Ovary (tissue), 3 donors: ENCODE measurements around the gene TBR1.

Experiments
- EP300 ChIP-seq: sonication (generic); formaldehyde crosslinking; IDR thresholded peaks from one replicate; pipeline ENCODE4 v1.6.1; 2017; ENCODE audit warnings: antibody characterized with exemption
- POLR2A ChIP-seq: fragments of 450-650 bp; IDR thresholded peaks from one replicate; pipeline ENCODE4 v1.6.1; 2017; ENCODE audit warnings: antibody characterized with exemption, mild to moderate bottlenecking, moderate library complexity
- TF ChIP-seq, protein P1 (sequence below), 3 donors: fragments of 450-650 bp in 2 of 3; fragments of 200-600 bp in 1 of 3; IDR thresholded peaks; one replicate each; pipeline versions ENCODE4 v1.5.1 to v1.8.0; 2016 to 2022; ENCODE audit warnings: antibody characterized with exemption in 3 of 3, mild to moderate bottlenecking in 1 of 3
- donor health status: DM: no; HTN: no; CAD: no.

- TF ChIP-seq, protein P1, sequence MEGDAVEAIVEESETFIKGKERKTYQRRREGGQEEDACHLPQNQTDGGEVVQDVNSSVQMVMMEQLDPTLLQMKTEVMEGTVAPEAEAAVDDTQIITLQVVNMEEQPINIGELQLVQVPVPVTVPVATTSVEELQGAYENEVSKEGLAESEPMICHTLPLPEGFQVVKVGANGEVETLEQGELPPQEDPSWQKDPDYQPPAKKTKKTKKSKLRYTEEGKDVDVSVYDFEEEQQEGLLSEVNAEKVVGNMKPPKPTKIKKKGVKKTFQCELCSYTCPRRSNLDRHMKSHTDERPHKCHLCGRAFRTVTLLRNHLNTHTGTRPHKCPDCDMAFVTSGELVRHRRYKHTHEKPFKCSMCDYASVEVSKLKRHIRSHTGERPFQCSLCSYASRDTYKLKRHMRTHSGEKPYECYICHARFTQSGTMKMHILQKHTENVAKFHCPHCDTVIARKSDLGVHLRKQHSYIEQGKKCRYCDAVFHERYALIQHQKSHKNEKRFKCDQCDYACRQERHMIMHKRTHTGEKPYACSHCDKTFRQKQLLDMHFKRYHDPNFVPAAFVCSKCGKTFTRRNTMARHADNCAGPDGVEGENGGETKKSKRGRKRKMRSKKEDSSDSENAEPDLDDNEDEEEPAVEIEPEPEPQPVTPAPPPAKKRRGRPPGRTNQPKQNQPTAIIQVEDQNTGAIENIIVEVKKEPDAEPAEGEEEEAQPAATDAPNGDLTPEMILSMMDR (IDR thresholded peaks at IDR 0.05), result no peak
- no peak for TF ChIP-seq POLR2A
- no peak for TF ChIP-seq EP300
Observed at GRCh38 chr2:161391737-161392506, 24.2 kb upstream of the TBR1 start.
